HG02571 (cell line): ENCODE data around the gene RBM43.
"Not testable (repeated sequence)": the region's sequence is repeated elsewhere in the genome, so short reads cannot be mapped to it uniquely, and the experiment has no call there.

Experiments
- ATAC-seq: cut with Tn5 transposase; IDR thresholded peaks from one replicate; pipeline ENCODE4 v1.9.1; 2021; ENCODE audit warnings: mild to moderate bottlenecking, moderate library complexity; ENCODE audit not compliant: unreplicated experiment

RBM43 gene

GRCh38 chr2:151261231-151261976, at the start of gene RBM43:
Gene RBM43 (minus strand): TSS chr2:151261863. CDS start chr2:151261727, 136 bp downstream.
- ATAC-seq, result peak; percentile 94

GRCh38 chr2:151310313-151310712, 48.6 kb upstream of the RBM43 start:
- not testable (repeated sequence) for ATAC-seq

GRCh38 chr2:151306621-151307020, 45.0 kb upstream of the RBM43 start:
- ATAC-seq, result no peak

GRCh38 chr2:151305129-151305691, 43.5 kb upstream of the RBM43 start:
- no peak for ATAC-seq

- no peak for ATAC-seq
Measured at GRCh38 chr2:151302879-151303278, 41.2 kb upstream of the RBM43 start.

- ATAC-seq, result no peak
Measured at GRCh38 chr2:151302404-151302803, 40.7 kb upstream of the RBM43 start.

- no peak for ATAC-seq
Measured at GRCh38 chr2:151299920-151300539, 38.4 kb upstream of the RBM43 start.

- peak; percentile 86 for ATAC-seq
Measured at GRCh38 chr2:151297882-151298281, 36.2 kb upstream of the RBM43 start.

- ATAC-seq, result not testable (repeated sequence)
Measured at GRCh38 chr2:151295926-151296325, 34.3 kb upstream of the RBM43 start.

GRCh38 chr2:151292546-151292945, 30.9 kb upstream of the RBM43 start:
- ATAC-seq, result no peak

GRCh38 chr2:151292141-151292540, 30.5 kb upstream of the RBM43 start:
- ATAC-seq, result no peak

- no peak for ATAC-seq
Measured at GRCh38 chr2:151291224-151291623, 29.6 kb upstream of the RBM43 start.

- peak; percentile 17 for ATAC-seq
Measured at GRCh38 chr2:151289972-151290866, 28.6 kb upstream of the RBM43 start.

GRCh38 chr2:151287513-151288250, 26.0 kb upstream of the RBM43 start:
- ATAC-seq, result no peak

GRCh38 chr2:151282401-151282800, 20.7 kb upstream of the RBM43 start:
- no peak for ATAC-seq

GRCh38 chr2:151280271-151280670, 18.6 kb upstream of the RBM43 start:
- no peak for ATAC-seq

GRCh38 chr2:151278487-151278886, 16.8 kb upstream of the RBM43 start:
- ATAC-seq, result no peak

- no peak for ATAC-seq
Measured at GRCh38 chr2:151277067-151277466, 15.4 kb upstream of the RBM43 start.

GRCh38 chr2:151275291-151275690, 13.6 kb upstream of the RBM43 start:
- no peak for ATAC-seq

- no peak for ATAC-seq
Measured at GRCh38 chr2:151271824-151272223, 10.2 kb upstream of the RBM43 start.
